Dedifferentiated amniotic fluid mesenchymal stem cell (primary cell): Measurements from ENCODE around the gene SLC22A4.

ENCODE experiments used
- DNase-seq: peaks from one replicate; pipeline ENCODE4 v3.0.0-alpha.2; 2016; ENCODE audit errors: extremely low spot score

Gene SLC22A4

GRCh38 chr5:132376694-132377641 is 82.8 kb downstream of the SLC22A4 start:
- no peak for DNase-seq

DNA sequence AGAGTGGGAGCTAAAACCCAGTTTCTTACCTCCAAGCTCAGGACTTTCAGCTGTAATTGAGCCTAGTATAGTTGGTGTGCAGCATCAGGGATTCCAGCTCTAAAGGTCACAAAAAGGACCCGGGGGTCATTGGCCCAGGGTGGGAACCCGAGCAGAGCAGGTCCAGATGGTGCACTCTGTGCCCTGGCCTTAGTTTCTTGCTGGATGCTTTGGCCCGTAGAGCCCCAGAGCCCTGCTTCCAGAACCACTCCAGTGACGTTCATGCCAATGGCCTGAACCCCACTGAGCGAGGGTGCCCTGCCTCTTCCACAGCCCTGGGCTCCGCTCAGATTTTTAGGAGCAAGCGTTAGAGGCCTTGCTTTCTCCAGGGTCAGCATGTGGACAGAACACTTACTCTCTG is 83.5 kb downstream of the SLC22A4 start:
- no peak for DNase-seq

GRCh38 chr5:132378580-132378979 is 84.4 kb downstream of the SLC22A4 start:
- DNase-seq = no peak

DNA sequence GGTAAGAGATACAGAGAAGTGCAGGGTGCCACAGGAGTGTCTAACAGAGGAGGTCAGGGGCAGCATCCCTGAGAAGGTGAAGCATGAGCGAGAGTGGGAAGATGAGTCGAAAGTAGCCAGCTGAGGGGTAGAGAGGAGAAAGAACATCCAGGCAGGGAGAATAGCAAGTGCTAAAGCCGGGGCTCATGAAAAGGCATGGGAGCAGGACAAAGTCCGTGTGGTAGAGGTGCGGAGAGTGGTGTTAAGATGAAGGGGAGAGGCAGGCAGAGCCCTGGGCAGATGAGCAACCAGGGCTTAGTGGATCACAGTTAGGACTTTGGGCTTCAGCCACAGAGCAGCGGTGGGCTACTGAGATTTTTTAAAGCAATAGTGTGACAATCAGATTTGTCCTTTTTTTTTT is 85.9 kb downstream of the SLC22A4 start:
- no peak for DNase-seq

DNA sequence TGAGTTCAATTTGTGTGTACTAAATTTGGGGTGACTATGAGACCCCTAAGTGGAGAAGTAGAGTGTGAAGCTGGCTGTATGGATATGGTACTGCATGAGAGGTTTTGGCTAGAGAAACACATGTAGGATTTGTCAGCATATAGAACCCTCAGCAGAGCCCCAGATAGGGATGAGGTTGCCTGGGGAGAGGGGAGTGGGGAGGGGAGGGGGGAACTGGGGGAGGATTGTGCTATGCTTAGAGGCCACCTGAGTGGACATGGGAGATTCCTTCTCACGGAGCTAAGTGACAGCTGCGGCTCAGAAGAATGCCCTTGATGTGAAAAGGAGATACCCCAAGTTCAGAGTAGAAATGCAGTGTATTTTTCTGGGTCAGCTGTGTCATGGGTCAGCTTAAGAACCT is 86.5 kb downstream of the SLC22A4 start:
- no peak for DNase-seq

DNA sequence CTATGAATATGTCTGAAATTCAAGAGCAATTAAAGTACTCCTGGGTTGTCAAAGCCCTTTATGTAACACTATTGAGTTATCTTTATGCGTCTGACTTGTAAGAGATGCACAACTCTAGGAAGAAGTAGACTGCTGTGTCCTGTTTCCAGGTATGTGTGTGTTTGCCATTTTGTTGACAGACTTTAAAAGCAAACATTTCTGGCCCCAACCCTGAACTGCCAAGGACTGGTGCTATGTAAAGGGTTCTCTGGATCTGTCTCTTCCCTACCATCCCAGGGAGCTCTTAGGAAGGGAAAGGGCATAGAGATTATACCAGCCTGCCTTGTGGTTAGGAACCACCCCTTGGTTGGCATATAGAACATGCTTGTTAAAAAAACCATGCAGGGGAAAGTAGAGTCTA is 87.4 kb downstream of the SLC22A4 start:
- DNase-seq = no peak

GRCh38 chr5:132383261-132383660 is 89.1 kb downstream of the SLC22A4 start:
- DNase-seq = no peak

DNA sequence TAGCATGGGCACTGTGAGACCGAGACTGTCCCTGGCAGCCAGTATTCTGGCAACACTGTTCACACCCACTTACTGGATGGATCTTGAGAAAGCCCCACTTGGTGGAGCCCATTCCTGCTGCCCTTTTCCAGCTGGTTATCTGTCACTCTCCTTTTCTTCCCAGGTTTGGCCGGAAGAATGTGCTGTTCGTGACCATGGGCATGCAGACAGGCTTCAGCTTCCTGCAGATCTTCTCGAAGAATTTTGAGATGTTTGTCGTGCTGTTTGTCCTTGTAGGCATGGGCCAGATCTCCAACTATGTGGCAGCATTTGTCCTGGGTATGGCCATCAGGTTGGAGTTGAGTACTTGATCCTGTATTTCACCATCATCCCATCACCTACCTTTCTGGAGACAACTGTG is 89.8 kb downstream of the SLC22A4 start:
- DNase-seq = no peak

- DNase-seq = no peak
Measured at GRCh38 chr5:132384506-132385050, 90.4 kb downstream of the SLC22A4 start.

DNA sequence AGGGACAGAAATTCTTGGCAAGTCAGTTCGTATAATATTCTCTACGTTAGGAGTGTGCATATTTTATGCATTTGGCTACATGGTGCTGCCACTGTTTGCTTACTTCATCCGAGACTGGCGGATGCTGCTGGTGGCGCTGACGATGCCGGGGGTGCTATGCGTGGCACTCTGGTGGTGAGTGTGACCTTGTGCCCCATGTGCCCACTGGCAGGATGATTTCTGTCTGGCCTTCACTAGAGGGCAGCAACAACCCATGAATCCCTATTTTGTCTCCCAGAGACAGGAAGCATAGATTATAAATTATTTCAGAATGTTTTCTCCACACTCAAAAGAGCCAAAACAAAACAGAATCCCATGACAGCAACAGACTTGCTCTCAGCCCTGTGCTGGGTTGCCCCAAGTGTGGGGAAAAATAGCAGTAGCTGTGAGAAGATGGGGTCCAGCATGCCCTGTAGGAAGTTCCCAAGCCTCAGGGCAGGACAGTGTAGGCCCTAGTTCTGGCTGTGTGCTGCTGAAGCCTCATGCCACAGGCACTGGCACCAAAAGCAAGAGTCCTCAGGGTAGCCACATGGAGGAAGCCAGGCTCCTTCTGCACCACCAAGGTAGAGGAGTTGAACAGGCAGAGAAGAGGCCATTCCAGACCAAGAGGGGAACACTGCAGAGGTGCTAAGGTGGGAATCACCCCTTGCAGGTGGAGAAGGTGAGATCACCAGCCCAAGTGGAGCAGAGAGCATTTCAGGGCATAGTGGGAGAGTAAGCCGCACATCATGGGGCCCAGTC is 91.3 kb downstream of the SLC22A4 start:
- peak; percentile 73 for DNase-seq

DNA sequence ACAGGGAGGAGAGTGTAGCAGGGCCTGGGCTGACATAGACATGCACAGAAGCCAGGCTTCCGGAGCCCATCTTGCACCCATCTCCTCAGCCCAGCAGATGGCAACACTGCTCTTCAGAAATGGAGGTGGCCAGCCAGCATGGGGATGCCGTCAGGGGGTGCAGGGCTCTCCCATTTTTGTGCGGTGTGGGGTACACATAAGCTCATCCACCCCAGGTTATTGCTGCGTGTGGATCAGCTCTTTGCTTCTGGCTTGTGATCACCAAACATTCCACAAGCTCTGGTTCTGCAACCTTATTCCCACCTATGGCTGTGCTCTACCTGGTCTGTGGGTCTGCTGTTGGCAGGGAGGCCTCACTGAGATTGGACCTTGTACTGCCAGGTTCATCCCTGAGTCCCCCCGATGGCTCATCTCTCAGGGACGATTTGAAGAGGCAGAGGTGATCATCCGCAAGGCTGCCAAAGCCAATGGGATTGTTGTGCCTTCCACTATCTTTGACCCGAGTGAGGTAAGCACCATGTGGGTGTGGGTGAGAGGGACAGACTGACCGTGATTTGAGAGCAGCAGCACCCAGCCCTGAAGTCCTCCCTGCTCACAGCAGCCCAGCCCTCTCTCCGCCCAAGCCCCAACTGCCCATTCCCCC is 92.6 kb downstream of the SLC22A4 start:
- DNase-seq = peak; percentile 50

DNA sequence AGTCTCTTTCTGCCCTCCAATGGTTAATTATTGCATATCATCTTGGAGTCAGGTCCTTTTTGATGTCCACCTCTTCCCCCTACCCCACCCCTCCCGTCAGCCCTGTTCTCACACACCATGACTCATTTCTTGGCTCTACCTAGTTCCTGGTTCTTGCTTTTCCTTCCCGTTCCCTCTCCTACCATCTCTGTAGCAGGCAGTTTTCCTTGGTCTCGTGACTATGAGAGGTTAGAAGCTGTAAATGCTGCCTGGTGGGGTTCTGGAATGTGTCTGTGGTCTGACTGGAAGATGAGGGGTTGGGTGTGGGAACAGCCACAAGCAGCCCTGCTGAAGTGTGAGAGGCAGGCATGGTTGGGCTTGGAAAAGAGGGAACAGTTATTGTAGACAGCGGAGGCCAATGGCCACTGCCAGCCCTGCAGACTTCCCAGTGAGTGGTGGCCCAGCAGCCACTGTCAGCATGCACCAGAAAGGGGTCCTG is 93.5 kb downstream of the SLC22A4 start:
- peak; percentile 81 for DNase-seq

DNA sequence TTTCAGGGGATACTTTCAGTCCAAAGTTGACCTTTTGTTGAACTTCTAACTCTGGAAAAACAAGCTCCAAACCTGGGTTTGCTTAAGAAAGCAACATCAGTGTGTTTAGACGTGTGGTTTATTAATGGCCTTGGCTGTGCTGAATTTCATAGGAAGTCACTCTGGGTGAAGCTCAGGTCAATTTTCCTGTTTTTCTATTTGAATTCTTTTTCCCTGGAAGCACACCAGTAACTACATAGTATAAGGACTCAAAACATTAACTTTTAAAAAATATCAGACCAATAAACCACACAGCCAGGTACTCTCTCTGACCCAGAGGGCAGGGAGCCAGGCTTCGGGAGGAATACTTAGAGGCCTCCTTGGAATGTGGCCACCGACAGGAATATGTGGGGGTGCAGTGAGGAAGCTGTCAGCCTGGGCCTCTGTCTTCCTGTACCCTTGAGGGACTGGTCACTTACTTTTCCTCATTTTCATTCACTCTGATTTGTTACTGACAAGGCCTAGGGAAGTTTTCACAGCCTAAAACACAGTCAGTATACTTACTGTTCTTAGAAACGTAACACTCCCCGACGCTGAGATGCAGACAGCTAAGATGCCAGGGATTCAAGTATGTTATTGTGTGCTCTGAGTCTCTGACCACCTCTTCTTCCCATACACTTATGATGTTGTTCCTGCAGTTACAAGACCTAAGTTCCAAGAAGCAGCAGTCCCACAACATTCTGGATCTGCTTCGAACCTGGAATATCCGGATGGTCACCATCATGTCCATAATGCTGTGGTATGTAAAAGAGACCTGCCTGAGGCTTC is 94.3 kb downstream of the SLC22A4 start:
- no peak for DNase-seq

- DNase-seq = no peak
Measured at GRCh38 chr5:132389051-132389331, 94.8 kb downstream of the SLC22A4 start.

DNA sequence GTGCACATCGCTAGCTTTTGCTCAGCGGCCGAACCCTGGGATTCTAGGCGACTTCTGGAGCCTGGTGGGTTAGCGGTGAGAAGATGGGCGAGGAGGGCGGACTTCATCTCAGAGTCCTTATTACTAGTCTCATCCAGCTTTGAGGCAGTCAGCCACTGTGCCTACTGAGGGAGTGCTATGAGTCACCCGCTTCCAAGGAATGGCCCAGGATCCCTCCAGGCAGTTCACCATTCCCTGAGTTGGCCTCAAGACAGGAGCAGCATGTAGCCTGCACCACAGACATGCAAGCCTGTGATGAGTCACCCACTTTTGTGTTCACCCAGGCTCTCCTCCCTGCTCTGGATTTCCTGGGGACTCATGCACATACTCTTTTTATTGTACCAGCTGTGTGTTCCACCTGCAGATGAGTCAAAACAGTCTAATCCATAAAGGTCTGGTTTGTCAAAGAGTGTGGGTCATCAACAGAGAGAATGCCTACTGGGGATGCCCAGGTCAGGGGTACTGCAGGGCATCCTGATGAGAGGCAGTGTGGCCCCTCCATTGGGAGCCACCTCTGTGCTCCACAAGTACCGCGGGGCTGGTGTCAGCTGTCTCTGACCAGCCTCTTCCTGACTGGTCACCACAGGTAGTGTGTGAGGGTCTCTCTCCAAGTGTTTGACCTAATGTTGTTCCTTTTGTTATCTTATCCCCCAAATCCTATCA is 95.5 kb downstream of the SLC22A4 start:
- peak; percentile 99 for DNase-seq

GRCh38 chr5:132391247-132391646 is 97.1 kb downstream of the SLC22A4 start:
- DNase-seq = no peak

DNA sequence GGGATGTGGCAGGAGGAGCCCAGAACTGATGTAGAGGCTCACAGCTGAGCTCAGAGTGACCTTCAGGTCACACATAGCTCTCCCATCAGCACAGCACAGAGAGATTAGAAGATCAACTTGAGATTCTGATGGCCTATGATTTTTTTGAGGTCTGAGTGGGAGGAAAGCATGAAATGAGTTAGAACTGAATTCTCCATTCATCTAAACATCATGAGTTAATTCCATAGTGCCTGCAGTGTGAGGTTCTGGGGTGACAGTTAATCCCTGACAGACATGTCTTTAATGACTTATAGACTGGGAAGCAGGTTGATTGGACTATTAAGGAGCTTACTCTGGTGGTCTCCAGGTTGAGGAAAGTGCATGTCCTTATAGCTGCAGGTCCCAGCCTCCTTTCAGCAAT is 97.7 kb downstream of the SLC22A4 start:
- no peak for DNase-seq

GRCh38 chr5:132392411-132392810 is 98.2 kb downstream of the SLC22A4 start:
- no peak for DNase-seq

- no peak for DNase-seq
Measured at GRCh38 chr5:132392978-132393825, 99.0 kb downstream of the SLC22A4 start.
